GM21717 (cell line): ENCODE results near the gene KLHL22.
"Not testable (repeated sequence)": the region's sequence is repeated elsewhere in the genome, so short reads cannot be mapped to it uniquely, and the experiment has no call there.

Experiments used
- ATAC-seq: cut with Tn5 transposase; IDR thresholded peaks from one replicate; pipeline ENCODE4 v1.9.1; 2021; ENCODE audit warnings: mild to moderate bottlenecking, moderate library complexity; ENCODE audit not compliant: unreplicated experiment

Gene KLHL22, protein sequence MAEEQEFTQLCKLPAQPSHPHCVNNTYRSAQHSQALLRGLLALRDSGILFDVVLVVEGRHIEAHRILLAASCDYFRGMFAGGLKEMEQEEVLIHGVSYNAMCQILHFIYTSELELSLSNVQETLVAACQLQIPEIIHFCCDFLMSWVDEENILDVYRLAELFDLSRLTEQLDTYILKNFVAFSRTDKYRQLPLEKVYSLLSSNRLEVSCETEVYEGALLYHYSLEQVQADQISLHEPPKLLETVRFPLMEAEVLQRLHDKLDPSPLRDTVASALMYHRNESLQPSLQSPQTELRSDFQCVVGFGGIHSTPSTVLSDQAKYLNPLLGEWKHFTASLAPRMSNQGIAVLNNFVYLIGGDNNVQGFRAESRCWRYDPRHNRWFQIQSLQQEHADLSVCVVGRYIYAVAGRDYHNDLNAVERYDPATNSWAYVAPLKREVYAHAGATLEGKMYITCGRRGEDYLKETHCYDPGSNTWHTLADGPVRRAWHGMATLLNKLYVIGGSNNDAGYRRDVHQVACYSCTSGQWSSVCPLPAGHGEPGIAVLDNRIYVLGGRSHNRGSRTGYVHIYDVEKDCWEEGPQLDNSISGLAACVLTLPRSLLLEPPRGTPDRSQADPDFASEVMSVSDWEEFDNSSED

DNA sequence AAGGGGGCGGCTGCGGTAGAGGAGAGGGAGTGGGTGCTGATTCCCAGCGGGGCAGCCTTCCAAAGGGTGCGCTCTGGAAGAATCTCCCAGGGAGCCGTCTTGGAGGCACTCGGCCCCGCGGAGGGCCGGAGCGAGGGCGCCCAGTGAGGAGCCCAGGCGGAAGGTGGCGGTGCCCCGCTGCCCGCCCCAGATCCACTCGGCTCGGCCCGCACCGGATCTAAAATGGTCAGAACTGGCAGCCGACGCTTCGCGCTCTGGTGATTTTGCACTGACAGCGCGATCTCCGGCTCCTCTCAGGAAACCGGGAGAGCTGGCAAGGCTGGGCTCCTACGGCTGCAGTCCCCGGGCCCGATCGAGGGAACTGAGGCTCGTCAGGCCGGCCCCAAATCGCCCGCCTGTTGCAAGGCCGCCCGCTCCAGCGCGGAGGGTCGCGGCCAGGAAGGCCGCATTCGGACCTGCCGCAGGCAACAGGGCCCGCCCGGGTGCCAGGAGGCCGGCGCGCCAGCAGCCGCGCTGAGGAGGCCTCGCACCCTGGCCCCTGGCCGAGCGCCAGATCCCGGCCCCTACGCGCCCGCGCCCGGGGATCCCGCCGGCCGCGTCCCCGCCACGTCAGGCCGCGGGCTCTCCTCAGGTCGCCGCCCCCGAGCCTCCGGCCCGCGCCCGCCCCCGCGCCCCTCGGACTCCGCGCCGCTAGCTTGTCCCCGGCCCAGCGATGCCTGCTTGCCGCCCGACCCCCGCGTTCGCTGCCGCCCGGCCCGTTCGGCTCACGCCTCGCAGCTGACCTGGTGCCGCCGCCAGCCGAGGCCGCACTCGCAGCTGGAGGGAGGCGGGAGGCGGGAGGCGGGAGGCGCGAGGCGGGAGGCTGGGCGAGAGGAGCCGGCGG is at the start of gene KLHL22:
Gene KLHL22 (minus strand): TSS at position 818 of the 883 bp plus-strand sequence. CDS start 6,584 bp downstream, outside the sequence.
- ATAC-seq: no peak

DNA sequence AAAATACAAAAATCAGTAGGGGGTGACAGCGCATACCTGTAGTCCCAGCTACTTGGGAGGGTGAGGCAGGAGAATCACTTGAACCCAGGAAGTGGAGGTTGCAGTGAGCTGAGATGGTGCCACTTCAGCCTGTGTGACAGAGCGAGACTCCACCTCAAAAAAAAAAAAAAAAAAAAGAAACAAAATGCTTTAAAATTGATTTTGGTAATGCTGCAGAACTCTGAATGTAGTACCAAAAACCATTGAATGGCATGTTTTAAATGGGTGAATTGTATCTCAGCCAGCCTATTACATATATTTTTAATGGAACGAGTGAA is 49.7 kb upstream of the KLHL22 start:
- not testable (repeated sequence) for ATAC-seq

DNA sequence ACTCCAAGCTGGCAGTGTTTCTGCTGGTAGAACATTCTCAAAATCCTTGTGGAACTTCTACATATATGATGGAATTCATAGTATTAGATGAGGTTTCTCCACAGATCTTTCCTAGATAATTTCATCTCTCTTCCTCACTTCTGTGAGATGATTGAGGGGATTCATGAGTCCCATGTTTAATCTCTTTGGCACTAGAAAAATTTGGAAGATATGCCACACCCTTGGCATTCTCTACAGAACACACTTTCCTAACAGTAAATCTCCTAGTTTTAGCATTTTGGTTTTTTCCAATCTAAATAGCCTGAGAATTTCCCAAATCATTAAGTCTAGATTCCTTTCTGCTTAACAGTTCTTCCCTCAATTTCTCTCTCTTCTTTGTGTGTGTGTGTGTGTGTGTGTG is 47.1 kb upstream of the KLHL22 start:
- ATAC-seq: no peak

DNA sequence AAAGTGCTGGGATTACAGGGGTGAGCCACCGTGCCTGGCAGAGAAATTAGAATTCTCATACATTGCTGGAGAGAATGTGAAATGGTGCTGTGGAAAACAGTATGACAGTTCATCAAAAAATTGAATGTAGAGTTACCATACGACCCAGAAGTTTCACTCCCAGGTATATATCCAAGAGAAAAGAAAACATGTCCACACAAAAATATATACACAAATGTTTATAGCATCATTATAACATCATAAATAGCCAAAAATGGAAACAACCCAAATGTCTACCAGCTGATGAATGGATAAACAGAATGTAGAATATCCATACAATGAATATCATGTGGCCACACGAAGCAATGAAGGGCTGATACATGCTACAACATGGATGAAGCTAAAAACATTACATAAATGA is 46.5 kb upstream of the KLHL22 start:
- no peak for ATAC-seq

DNA sequence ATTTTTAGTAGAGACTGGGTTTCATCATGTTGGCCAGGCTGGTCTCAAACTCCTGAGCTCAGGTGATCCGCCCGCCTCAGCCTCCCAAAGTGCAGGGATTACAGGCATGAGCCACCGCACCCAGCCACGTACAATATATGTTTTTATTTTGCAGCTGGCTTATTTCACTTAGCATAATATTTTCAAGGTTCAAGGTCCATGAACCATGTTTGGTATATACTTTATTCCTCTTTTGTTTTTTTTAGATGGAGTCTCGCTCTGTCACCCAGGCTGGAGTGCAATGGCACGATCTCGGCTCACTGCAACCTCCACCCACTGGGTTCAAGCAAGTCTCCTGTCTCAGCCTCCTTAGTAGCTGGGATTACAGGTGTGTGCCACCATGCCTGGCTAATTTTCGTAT is 43.3 kb upstream of the KLHL22 start:
- ATAC-seq: not testable (repeated sequence)

DNA sequence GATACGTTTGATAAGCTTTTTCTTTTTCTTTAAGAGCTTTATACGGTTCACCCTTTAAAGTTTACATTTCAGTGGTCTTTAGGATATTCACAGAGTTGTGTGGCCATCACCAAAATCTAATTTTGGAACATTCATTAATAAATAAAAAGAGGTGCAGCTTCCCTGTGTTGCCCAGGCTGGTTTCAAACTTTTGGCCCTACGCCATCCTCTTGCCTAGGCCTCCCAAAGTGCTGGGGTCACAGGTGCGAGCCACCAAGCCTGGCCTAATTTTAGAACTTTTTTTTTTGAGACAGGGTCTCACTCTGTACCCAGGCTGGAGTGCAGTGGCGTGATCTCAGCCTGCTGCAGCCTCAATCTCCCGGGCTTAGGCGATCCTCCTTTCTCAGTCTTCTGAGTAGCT is 42.4 kb upstream of the KLHL22 start:
- ATAC-seq: no peak

DNA sequence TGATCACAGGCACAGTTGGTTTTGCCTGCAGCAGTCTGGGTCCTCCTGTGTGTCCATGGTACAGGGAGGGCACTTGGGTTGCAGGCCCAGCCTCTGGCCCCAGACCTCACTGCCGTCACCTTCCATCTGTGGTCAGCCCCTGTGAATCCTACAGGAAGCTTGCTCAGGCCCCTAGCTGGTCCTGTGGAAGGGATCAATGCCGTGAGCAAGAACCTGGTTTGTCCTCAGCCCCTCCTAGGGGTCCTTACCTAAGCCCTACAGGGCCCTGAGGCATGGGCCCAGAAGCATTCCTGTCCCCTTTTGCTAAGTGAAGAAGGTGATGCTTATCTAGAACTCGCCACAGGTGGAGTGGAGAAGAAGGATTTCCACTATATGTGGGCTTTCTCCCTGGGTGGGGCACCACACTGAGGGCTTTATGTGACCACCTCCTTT is 41.7 kb upstream of the KLHL22 start:
- ATAC-seq: no peak

DNA sequence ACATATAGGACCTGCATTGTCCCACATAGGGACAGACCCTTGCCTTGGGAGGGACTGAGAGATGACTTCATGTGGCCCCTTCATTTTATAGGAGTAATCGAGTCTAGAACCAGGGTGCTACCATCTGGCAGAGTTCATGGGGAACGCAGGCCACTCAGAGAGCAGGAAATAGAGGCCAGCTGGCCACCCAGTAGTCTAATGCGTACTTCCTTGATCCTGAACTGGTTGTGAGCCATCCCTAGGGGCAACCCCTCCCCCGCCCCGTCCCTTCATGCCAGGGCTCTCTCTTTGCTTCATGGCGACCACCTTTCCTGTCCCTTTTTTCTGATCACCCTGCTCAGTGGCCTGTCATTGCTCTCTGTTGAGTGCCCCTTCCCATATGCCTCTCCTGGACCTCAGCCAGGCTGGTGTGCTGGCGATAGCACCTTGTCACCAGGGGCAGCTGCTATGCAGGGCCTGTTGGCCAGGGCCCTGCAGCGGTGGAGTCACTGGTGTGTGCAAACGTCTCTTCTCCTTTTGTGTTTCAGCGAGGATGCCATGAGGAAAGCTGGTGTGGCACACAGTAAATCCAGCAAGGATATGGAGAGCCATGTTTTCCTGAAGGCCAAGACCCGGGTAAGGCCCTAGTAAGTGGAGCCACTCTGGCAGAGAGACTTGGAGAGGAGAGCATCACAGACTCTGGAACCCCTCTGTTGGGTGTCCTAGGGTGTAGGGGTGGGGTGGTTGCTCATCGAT is 41.2 kb upstream of the KLHL22 start:
- ATAC-seq: no peak

DNA sequence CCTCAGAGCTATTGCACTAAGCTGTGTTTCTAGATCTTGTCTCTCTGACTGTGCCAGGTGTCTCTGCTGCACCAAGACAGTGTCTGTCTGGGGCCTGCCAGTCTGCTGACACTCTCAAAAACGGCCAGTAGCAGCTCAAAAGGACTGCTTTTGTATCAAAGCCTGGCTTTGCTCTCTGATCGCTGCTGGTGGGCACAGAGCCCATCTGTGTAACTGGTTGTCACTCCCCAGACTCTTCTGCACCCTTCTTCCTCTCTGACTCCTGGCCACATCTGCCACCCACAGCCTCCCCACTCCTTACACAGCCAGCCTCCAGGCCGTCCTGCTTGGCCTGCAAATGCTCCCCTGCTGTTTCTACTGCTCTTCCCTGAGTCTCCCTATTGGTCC is 38.3 kb upstream of the KLHL22 start:
- no peak for ATAC-seq

DNA sequence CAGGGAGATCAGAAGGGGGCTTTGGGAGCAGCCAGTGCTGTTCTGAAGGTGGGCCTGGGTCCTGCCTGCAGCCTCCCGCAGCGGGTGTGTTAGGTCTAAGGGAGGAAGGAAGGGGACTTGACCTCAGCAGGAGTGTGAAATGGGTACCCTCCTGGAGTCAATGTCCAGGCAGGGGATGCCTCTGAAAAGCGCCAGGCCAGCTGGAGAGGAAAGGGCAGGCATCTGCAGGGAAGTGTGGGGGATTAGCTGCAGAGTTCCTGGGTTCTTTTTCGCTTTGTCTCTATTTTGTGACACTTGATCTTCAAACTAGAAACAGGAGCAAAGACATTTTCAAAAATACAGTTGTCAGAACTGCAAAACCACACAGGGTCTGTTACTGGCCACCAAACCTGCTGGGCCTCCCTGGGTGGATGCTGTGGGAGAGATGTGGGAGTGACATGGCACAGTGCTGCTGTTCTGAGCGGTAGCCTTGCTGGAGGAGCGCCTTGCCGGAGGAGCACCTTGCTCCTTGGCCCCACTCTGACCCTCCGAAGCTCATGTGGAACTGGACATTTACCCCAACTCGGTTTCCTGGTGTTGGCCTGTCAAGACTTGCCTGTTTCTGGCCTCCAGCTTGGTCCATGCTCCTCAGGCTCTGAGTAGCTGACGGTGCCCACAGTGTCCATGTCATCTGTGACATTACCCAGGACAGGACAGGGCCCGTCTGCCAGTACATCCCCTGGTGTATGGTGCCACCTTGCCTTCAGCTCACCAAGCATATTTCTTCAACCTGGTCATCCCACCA is 37.7 kb upstream of the KLHL22 start:
- ATAC-seq: no peak

DNA sequence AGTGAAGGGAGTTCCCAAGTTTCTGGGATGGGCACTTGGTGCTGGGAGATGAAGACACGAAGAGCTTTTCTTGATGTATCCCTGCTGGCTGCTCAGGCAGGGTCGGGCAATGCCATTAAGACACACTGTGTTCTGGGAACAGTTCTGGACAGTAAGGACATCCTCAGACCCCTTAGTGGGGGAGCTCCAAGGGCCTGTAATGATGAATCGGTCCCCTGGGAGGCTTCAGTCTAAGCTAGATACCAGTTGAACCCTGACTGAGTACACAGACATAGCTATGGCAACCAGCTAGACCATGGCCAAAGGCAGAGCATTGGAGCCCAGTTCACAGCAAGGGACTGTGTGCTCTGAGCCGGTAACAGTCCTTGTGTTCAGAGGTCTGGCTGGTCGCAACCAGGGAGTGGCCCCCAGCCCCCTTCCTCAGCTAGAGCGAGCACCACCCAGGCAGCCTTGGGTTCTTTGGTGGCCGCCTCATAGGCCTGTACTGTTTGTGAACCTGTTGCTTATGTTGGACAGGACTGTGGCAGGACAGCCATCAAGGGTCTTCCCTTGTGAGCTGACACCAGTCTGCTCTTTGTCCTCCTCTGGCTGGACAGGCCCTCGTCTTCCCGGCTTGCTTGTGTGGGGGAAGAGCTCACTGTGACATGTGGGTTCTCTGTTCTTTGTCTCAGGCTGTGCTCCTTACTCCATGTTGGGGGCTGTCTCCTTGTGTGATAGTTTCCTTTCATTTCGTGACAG is 36.8 kb upstream of the KLHL22 start:
- no peak for ATAC-seq

DNA sequence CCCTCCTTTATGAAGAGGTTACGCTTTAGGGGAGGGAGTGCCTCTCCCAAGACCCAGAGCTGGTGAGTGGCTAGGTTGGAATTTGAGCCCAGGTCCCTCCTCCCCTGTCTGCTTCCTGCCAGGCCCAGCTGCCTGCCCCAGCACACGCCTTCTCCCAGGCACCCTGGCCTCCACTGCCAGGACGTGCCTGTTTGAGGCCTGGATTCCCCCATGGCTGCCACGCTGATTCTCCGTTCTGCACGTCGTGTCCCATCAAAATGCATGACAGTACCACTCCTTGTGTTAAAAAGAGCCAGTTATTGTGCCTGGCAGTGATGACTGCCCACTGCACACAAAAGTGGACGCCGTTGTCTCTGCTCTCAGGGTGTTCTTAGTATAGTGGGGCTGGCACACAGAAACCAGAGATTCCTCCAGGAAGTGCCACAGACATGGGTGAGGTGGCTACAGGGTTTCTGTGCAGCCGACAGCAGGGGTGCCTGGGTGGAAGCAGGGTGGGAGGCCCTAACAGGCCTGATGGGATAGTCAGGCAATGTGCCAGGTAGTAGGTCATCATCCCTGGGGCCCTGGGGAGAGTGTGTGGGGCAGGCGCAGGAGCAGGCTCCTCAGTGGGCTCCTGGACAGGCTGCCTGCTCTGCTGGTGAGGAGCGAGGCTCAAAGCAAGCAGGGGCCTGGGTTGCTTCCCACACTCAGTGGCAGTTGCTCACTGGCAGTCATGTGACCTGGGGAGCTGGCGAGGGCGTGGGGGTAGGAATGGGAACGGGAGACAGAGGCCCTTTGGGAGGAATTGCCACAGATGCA is 36.0 kb upstream of the KLHL22 start:
- ATAC-seq: no peak

DNA sequence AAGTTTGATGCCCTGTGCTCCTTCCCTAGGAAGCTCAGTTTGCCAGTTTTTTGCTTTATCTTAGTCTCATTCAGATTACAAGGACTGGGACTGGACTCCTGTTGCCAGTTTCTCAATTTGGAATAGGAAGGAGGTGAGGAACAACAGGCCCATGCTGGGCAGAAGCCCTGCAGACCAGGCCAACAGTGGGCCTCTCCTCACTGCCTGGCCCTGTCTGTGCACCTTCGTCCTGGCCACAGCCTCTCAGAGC is 35.5 kb upstream of the KLHL22 start:
- ATAC-seq: no peak

DNA sequence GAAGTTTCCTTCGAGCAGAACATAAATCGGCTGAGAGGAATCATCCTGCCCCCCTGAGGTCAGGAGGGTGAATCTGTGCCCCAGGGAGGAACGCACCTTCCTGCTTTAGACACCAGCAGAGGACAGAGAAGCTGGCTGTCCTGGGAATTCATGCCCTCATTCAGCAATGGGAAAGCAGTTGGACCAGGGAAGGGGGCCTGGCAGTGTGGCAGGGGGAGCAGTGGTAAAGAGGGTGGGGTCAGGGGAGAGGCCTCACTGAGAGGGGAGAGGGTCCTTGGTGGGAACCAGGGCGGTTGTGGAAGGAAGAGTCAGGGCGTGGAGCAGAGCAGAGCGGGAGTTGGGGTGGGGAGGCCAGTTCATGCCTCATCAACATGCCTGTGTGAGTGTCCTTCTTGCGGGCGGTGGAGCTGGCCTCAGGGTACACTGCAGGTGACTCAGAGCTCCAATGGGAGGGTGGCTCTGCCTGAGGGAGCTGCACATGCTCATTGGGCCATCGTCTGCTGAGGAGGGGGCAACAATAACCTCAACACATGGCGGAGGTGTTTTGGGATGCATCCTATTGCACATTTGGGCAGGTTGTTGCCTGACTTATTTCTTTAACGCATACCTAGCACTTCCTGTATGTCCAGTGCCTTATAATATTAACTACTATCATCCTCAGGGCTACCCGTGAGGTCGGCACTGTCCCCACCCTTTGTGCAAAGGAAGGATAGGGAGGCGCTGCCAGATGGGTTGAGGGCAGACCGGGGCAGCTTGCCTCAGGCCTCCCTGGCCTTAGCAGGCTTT is 35.0 kb upstream of the KLHL22 start:
- no peak for ATAC-seq

DNA sequence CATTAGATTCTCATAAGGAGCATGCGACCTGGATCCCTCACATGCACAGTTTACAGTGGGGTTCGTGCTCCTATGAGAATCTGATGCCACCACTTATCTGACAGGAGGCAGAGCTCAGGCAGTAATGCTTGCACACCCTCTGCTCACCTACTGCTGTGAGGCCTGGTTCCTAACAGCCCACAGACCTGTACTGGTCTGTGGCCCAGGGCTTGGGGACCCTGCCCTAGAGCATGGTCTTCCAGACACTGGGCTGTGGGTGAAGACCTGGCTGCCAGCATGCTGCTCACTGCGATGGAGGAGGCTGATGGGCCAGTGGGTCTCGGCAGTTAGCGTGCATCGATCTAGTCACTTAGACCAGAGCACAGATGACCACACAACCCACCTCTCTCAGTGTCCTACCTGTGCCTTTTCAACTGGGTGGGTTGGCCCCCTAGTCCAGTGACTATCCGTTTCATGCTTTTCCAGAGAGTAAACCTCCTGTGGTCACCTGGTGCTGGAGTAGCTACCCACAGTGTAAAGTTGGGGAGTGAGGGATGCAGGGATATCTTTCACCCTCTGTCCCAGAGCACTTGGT is 32.9 kb upstream of the KLHL22 start:
- ATAC-seq: no peak

DNA sequence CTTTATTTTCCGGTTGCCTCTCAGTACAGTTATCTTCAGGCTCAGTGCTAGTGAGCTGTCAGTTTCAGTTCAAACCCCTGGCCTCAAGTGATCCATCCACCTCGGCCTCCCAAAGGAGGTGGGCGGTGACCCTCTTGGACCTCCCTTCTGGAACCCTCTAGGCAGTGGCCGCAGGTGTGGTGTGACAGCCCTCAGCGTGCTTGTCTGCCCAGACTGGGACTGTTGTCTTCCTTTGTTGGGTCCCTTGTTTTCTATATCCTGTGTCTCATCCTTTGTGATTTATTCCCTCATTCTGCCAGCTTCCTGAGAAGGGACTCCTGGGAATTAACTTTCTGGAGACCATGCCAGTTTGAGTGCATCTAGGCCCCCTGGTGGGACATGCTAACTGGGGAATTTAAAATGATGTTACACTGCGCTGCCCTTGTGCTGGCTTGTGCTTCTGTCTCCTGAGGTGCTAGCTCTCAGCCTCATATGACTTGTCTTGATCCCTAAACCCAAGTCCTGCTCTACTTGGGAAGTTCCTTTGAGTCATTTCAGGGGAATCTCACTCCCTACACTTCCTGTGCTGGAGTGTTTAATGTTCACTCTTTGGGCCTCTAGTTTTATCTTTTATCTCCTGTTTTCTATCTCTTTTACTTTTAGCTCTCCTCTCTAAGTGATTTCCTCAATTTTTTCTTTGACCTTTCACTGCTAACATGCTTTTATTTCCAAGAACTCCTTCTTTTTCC is 31.2 kb upstream of the KLHL22 start:
- ATAC-seq: no peak

DNA sequence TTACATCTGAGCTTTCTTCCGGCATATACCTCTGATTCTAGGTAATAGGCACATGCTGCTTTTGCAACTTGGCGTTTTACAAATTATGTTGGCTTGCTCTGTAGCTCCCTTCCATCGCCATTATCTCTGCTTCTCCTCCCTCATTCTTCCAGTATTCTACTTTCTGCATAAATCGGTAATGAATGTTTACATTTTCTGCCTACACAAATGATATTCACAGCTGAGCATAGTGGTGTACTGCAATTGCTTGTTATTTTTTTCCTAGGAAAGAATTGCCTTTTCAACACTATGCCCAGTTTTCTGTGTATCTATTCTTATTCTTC is 30.7 kb upstream of the KLHL22 start:
- no peak for ATAC-seq
